HCT116 (cell line): ENCODE measurements around the gene MLLT3. TPM values are rescaled to one million over a fixed set of nuclear protein-coding genes. Genes with fewer than 3 reads are reported as not detected.

Experiments
- ATAC-seq: fragments of 200-7000 bp; cut with Tn5 transposase; 2 replicates; pipeline ENCODE4 v1.9.1; 2020; ENCODE audit warnings: mild to moderate bottlenecking, moderate library complexity
- BruUV-seq: library from RNA; stranded (reverse); fragments of 400-500 nt; replicated peaks from 2 replicates; lab custom pipeline; 2021; lab: Mats Ljungman, UMichigan
- CTCF ChIA-PET: fragments of 300-600 bp; sonication (Branson Sonifier 250); formaldehyde crosslinking; loops from one replicate; lab custom pipeline; 2021; ENCODE audit warnings: antibody characterized with exemption; lab: Charles Lee
- POLR2A ChIA-PET: fragments of 300-600, 350-600 bp; sonication (Branson Sonifier 250); formaldehyde crosslinking; loops from one replicate; lab custom pipeline; 2021; ENCODE audit warnings: antibody characterized with exemption; lab: Charles Lee
- RAD21 ChIA-PET, 2 experiments: fragments of 300-600 bp; sonication (Branson Sonifier 250); formaldehyde crosslinking; loops; one replicate each; lab custom pipeline; 2023; ENCODE audit warnings: low total read pairs in 2 of 2; ENCODE audit not compliant: uncharacterized antibody in 2 of 2, unreplicated experiment in 2 of 2, low non-redundant PET in 1 of 2; lab: Charles Lee
- DNase-seq: peaks from one replicate; pipeline ENCODE4 v3.0.0-alpha.2; 2010; ENCODE audit warnings: low read depth, low spot score
- H2AFZ ChIP-seq: fragments of 200-600 bp; shearing (Covaris generic), sonication (generic); 2 replicates; pipeline ENCODE4 v1.6.1; 2017; ENCODE audit warnings: low read depth, mixed run types, mixed read lengths, antibody characterized with exemption, low read length; ENCODE audit not compliant: poor library complexity, severe bottlenecking
- H3K27ac ChIP-seq: 2 replicates; pipeline ENCODE4 v1.5.1; 2012; ENCODE audit warnings: low read depth, low read length
- H3K27me3 ChIP-seq: fragments of 200-600 bp; sonication (generic); 2 replicates; pipeline ENCODE4 v1.6.1; 2016; ENCODE audit warnings: mixed run types, low read length, mixed read lengths; ENCODE audit not compliant: insufficient read depth
- H3K36me3 ChIP-seq, 2 experiments: fragments of 200-500 bp in 1 of 2; fragments of 200-600 bp in 1 of 2; sonication (Bioruptor generic) in 1 of 2; sonication (generic) in 1 of 2; 2 replicates each; pipeline versions ENCODE4 v1.5.1 to v1.6.1; 2014 to 2016; ENCODE audit warnings: low read length in 2 of 2, inconsistent platforms in 1 of 2, mixed read lengths in 1 of 2, mixed run types in 1 of 2; ENCODE audit not compliant: insufficient read depth in 2 of 2, control insufficient read depth in 1 of 2
- H3K4me1 ChIP-seq, 2 experiments: fragments of 200-600 bp in 1 of 2; sonication (generic) in 1 of 2; 2 replicates each; pipeline versions ENCODE4 v1.5.1 to v1.6.1; 2012 to 2017; ENCODE audit warnings: low read length in 2 of 2, inconsistent platforms in 1 of 2, mild to moderate bottlenecking in 1 of 2, mixed read lengths in 1 of 2, mixed run types in 1 of 2, moderate library complexity in 1 of 2; ENCODE audit not compliant: insufficient read depth in 2 of 2, control insufficient read depth in 1 of 2
- H3K4me2 ChIP-seq: fragments of 200-600 bp; sonication (generic); 2 replicates; pipeline ENCODE4 v1.6.1; 2017; ENCODE audit warnings: mixed run types, low read length, mixed read lengths
- H3K4me3 ChIP-seq, 2 experiments: fragments of 200-600 bp in 1 of 2; sonication (generic) in 1 of 2; replicated peaks in 1 of 2; 2 replicates each; pipeline ENCODE4 v1.5.1; 2011 to 2016; ENCODE audit warnings: low read length in 2 of 2, control low read depth in 1 of 2, low read depth in 1 of 2, mild to moderate bottlenecking in 1 of 2, mixed read lengths in 1 of 2, mixed run types in 1 of 2
- H3K79me2 ChIP-seq: fragments of 200-600 bp; sonication (generic); 2 replicates; pipeline ENCODE4 v1.6.1; 2017; ENCODE audit warnings: mild to moderate bottlenecking, mixed run types, low read length, moderate library complexity, mixed read lengths; ENCODE audit not compliant: insufficient read depth
- H3K9ac ChIP-seq: fragments of 200-600 bp; sonication (generic); 2 replicates; pipeline ENCODE4 v1.6.1; 2016; ENCODE audit warnings: low read length, mixed read lengths
- H3K9me2 ChIP-seq: fragments of 200-600 bp; sonication (generic), shearing (Covaris generic); 2 replicates; pipeline ENCODE4 v1.6.1; 2017; ENCODE audit warnings: mixed run types, mild to moderate bottlenecking, moderate library complexity; ENCODE audit not compliant: insufficient read depth
- H3K9me3 ChIP-seq, 2 experiments: fragments of 200-500 bp in 1 of 2; fragments of 200-600 bp in 1 of 2; sonication (Bioruptor generic) in 1 of 2; sonication (generic) in 1 of 2; 2 replicates each; pipeline ENCODE4 v1.6.1; 2014 to 2017; ENCODE audit warnings: low read length in 2 of 2, mixed read lengths in 2 of 2, inconsistent platforms in 1 of 2, low read depth in 1 of 2, mild to moderate bottlenecking in 1 of 2, mixed run types in 1 of 2, moderate library complexity in 1 of 2; ENCODE audit not compliant: control insufficient read depth in 1 of 2, insufficient read depth in 1 of 2
- H4K20me1 ChIP-seq: fragments of 200-600 bp; sonication (generic), shearing (Covaris generic); 2 replicates; pipeline ENCODE4 v1.6.1; 2017; ENCODE audit warnings: mixed run types, mild to moderate bottlenecking, moderate library complexity; ENCODE audit not compliant: insufficient read depth
- CEBPB ChIP-seq: IDR thresholded peaks from 2 replicates; pipeline ENCODE4 v1.6.1; 2012; ENCODE audit warnings: low read depth
- EZH2 ChIP-seq: fragments of 200-600 bp; sonication (generic); IDR thresholded peaks from 2 replicates; pipeline ENCODE4 v1.6.1; 2017; ENCODE audit warnings: antibody characterized with exemption, mixed run types
- EZH2phosphoT487 ChIP-seq: fragments of 200-600 bp; IDR thresholded peaks from 2 replicates; pipeline ENCODE4 v1.6.1; 2018; ENCODE audit warnings: antibody characterized with exemption, borderline replicate concordance
- FOSL1 ChIP-seq: IDR thresholded peaks from 2 replicates; pipeline ENCODE4 v1.6.1; 2012; ENCODE audit warnings: low read depth
- JUND ChIP-seq: IDR thresholded peaks from 2 replicates; pipeline ENCODE4 v1.6.1; 2012
- POLR2A ChIP-seq: IDR thresholded peaks from 2 replicates; pipeline ENCODE4 v1.7.0; 2011; ENCODE audit warnings: borderline replicate concordance; ENCODE audit not compliant: insufficient read depth, insufficient read length; ENCODE audit errors: extremely low read depth
- POLR2AphosphoS5 ChIP-seq: IDR thresholded peaks from 2 replicates; pipeline ENCODE4 v1.6.1; 2011; ENCODE audit warnings: mild to moderate bottlenecking, low read depth, low read length, moderate library complexity
- SP1 ChIP-seq: IDR thresholded peaks from 2 replicates; pipeline ENCODE4 v1.6.1; 2012; ENCODE audit warnings: low read depth
- SRF ChIP-seq: IDR thresholded peaks from 2 replicates; pipeline ENCODE4 v1.6.1; 2012; ENCODE audit warnings: low read depth
- TCF7L2 ChIP-seq: IDR thresholded peaks from 2 replicates; pipeline ENCODE4 v1.7.0; 2011; ENCODE audit warnings: borderline replicate concordance, inconsistent platforms; ENCODE audit not compliant: insufficient read depth, insufficient read length; ENCODE audit errors: extremely low read depth
- ZFX ChIP-seq: fragments of 450-650 bp; IDR thresholded peaks from 2 replicates; pipeline ENCODE4 v1.6.1; 2017
- intact Hi-C: fragments of 100-400 bp; cut with micrococcal nuclease; formaldehyde crosslinking; loops from 2 replicates; pipeline ENCODE4 v1.10.0; 2022
- total RNA-seq: library from RNA; stranded (reverse); gene quantifications from one replicate; pipeline ENCODE4 v1.2.1, GENCODE V29; 2021; ENCODE audit not compliant: unreplicated experiment
- TF ChIP-seq, protein P1 (sequence below): IDR thresholded peaks from 2 replicates; pipeline ENCODE4 v1.6.1; 2011; ENCODE audit warnings: mild to moderate bottlenecking, low read length, moderate library complexity; ENCODE audit not compliant: insufficient replicate concordance; ENCODE audit errors: extremely low read depth
- TF ChIP-seq, protein P2 (sequence below): IDR thresholded peaks from 2 replicates; pipeline ENCODE4 v1.6.1; 2012
- TF ChIP-seq, protein P3 (sequence below), 3 experiments: fragments of 200-600 bp in 1 of 3; sonication (generic) in 1 of 3; IDR thresholded peaks in 2 of 3; conservative IDR thresholded peaks in 1 of 3; 2 replicates each; pipeline ENCODE4 v1.5.1; 2012 to 2017; ENCODE audit warnings: low read depth in 2 of 3, low read length in 2 of 3, antibody characterized with exemption in 1 of 3, borderline replicate concordance in 1 of 3, control low read depth in 1 of 3, mild to moderate bottlenecking in 1 of 3, mixed read lengths in 1 of 3, mixed run types in 1 of 3, moderate library complexity in 1 of 3; ENCODE audit not compliant: insufficient read depth in 1 of 3

The MLLT3 gene
- total RNA-seq, 1 experiment from 2014 or later = 4.3 TPM

DNA sequence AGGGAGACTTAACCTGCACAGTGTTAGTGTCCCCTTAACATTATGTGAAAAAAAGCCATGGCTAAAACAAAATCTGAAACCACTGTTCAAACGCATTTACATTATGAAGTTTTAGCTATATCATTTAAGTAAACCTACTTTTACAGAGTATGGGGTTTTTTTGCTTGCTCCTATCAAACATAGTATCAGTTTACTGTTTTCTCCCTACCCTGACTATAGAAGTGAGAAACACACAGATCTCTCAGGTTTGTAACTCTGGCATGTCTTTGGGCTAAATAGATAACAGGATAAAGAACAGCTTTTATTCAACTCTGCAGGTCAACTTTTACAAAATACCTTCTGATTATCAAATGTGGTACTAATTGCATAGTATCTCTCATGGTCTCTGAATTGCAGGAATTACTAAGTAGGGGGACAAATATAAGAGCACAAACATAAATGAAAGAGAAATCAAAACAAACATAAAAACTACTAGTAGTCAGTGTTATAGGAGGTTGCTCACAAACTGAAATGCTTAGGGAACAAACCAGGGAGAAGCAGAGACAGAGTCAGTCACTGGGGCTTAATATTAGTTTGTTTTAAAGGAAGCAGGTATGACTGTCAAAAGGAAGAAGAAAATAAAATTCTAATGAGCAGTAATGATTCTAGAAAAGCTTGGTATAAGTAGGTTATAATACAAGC, 155.8 kb downstream of the MLLT3 start (continued):
- TF ChIP-seq CEBPB = no peak
- no peak for TF ChIP-seq EZH2
- TF ChIP-seq FOSL1 = no peak
- no peak for TF ChIP-seq SRF

DNA sequence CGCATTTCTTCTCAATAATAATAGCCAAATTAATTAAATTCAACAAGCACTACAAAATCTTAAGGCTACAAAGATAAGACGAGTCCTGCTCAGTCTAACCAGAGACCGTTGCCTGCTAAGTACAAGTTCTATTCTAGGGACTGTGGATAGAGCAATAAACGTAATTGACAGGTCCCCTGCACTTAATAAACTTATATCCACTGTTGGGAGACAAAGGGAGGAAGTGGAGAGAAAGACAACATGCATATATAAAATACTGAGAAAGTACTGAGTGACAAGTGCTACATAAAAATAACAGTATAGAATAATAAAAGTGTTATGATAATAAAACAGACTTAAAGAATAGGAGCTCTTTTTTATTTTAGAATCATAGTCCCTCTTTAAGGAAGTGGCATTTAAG, 158.1 kb downstream of the MLLT3 start:
- Histone ChIP-seq H3K27me3 (peaks cover 60% of the 10 kb centered on the region), H3K4me1 (no peaks in the 10 kb centered on the region), H4K20me1 (0 out of 2 replicates have a peak, but pooled peaks cover 3% of the 10 kb centered on the region), H2AFZ (no peak overlapping the region), H3K9me3 (no peaks in the 10 kb centered on the region), H3K4me2 (no peak overlapping the region), H3K79me2 (no peaks in the 10 kb centered on the region), H3K36me3 (no peaks in the 10 kb centered on the region), H3K4me3 (no peak overlapping the region), H3K9me2 (no peaks in the 10 kb centered on the region), H3K9ac (no peak overlapping the region), H3K27ac (no peak overlapping the region)
- BruUV-seq = no TSS peak
- ChIA-PET POLR2A (no interaction called here), RAD21 (no interaction called here), CTCF (no interaction called here)
- intact Hi-C loops = no loop called here
- ATAC-seq (no peak), DNase-seq (no peak)
- TF ChIP-seq ZFX (no peak), TCF7L2 (no peak), CEBPB (no peak), POLR2AphosphoS5 (no peak), JUND (no peak), SP1 (no peak), FOSL1 (no peak), EZH2phosphoT487 (no peak), EZH2 (no peak), SRF (no peak), POLR2A (no peak)
- TF ChIP-seq, protein P1, sequence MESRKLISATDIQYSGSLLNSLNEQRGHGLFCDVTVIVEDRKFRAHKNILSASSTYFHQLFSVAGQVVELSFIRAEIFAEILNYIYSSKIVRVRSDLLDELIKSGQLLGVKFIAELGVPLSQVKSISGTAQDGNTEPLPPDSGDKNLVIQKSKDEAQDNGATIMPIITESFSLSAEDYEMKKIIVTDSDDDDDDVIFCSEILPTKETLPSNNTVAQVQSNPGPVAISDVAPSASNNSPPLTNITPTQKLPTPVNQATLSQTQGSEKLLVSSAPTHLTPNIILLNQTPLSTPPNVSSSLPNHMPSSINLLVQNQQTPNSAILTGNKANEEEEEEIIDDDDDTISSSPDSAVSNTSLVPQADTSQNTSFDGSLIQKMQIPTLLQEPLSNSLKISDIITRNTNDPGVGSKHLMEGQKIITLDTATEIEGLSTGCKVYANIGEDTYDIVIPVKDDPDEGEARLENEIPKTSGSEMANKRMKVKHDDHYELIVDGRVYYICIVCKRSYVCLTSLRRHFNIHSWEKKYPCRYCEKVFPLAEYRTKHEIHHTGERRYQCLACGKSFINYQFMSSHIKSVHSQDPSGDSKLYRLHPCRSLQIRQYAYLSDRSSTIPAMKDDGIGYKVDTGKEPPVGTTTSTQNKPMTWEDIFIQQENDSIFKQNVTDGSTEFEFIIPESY = no peak
- TF ChIP-seq, protein P2, sequence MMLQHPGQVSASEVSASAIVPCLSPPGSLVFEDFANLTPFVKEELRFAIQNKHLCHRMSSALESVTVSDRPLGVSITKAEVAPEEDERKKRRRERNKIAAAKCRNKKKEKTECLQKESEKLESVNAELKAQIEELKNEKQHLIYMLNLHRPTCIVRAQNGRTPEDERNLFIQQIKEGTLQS = no peak
- TF ChIP-seq, protein P3, sequence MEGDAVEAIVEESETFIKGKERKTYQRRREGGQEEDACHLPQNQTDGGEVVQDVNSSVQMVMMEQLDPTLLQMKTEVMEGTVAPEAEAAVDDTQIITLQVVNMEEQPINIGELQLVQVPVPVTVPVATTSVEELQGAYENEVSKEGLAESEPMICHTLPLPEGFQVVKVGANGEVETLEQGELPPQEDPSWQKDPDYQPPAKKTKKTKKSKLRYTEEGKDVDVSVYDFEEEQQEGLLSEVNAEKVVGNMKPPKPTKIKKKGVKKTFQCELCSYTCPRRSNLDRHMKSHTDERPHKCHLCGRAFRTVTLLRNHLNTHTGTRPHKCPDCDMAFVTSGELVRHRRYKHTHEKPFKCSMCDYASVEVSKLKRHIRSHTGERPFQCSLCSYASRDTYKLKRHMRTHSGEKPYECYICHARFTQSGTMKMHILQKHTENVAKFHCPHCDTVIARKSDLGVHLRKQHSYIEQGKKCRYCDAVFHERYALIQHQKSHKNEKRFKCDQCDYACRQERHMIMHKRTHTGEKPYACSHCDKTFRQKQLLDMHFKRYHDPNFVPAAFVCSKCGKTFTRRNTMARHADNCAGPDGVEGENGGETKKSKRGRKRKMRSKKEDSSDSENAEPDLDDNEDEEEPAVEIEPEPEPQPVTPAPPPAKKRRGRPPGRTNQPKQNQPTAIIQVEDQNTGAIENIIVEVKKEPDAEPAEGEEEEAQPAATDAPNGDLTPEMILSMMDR (IDR thresholded peaks at IDR 0.05 in 2 of 3, conservative IDR thresholded peaks at IDR 0.05 in 1 of 3; ENCODE audit: borderline replicate concordance in 1 of 3, insufficient read depth in 1 of 3, low read depth in 2 of 3, low read length in 2 of 3) = no peak
